Stimulated activated CD8-positive, alpha-beta memory T cell treated with anti-CD3 and anti-CD28 coated beads, Interleukin-4, amount 100 ng/mL, for 4 hours (primary cell): ENCODE results near the gene HNRNPL.
"Not testable (repeated sequence)": the region's sequence is repeated elsewhere in the genome, so short reads cannot be mapped to it uniquely, and the experiment has no call there.

ENCODE experiments used
- DNase-seq, 2 donors: peaks; one replicate each; pipeline ENCODE4 v3.0.0-alpha.2; 2020; ENCODE audit warnings: low read depth in 2 of 2, low spot score in 1 of 2

HNRNPL gene

DNA sequence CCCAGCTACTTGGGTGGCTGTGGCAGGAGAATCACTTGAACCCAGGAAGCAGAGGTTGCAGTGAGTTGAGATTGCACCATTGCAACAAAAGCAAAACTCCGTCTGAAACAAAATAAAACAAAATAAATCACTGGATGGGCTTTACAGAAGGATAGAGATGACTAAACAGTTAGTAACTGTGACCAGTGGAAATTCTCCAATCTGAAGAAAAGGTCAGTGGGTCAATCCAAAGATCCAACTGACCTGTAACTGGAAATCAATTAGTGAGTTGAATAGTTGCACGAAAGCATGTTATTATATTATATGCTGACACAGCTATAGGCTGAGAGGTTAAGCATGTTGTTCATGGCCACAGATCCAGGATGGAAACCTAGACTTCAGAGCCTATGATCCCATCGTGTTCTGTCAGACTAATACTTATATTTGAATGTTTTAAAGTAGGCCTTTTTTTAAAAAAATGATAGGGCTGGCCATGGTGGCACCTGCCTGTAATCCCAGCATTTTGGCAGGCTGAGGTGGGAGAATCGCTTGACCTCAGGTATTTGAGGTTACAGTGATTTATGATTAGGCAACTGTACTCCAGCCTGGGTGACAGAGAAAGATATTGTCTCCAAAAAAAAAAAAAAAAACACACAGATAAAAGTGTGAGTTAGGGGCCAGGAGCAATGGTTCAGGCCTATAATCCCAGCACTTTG is 19.6 kb downstream of the HNRNPL start:
- DNase-seq: no peak

DNA sequence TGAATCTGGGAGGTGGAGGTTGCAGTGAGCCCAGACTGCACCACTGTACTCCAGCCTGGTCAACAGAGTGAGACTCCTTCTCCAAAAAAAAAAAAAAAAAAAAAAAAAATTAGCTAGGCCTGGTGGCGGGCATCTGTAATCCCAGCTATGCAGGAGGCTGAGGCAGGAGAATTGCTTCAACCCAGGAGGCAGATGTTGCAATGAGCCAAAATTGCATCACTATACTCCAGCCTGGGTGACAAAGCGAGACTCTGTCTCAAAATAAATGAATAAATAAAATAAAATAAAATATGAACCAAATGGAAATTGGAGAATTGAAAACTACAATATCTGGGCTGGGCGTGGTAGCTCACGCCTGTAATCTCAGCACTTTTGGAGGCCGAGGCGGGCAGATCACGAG is 20.6 kb downstream of the HNRNPL start:
- DNase-seq: not testable (repeated sequence)

- no peak for DNase-seq
These were observed 22.8 kb downstream of the HNRNPL start for GRCh38 chr19:38826856-38827551.

- DNase-seq: not testable (repeated sequence)
These were observed 23.9 kb downstream of the HNRNPL start for GRCh38 chr19:38825936-38826335.

GRCh38 chr19:38821230-38821825 is 28.5 kb downstream of the HNRNPL start:
- not testable (repeated sequence) for DNase-seq

- DNase-seq: no peak
These were observed 30.4 kb downstream of the HNRNPL start for GRCh38 chr19:38819231-38819920.

GRCh38 chr19:38817081-38817480 is 32.7 kb downstream of the HNRNPL start:
- DNase-seq: no peak

- no peak for DNase-seq
These were observed 33.5 kb downstream of the HNRNPL start for GRCh38 chr19:38816131-38816750.

GRCh38 chr19:38815059-38816001 is 34.5 kb downstream of the HNRNPL start:
- DNase-seq: no peak

DNA sequence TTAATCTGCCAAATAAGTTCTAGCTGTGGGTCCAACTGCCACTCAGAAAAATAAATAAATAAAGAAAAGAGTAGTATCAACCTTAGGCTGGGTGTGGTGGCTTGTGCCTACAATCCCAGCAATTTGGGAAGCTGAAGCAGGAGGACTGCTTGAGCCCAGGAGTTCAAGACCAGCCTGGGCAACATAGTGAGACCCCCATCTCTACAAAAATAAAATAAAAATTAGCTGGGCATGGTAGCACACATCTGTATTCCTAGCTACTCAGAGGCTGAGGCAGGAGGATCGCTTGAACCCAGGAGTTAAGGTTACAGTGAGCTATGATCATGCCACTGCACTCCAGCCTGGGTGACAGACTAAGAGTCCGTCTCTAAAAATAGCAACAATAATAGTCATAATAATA is 35.9 kb downstream of the HNRNPL start:
- DNase-seq: not testable (repeated sequence)

DNA sequence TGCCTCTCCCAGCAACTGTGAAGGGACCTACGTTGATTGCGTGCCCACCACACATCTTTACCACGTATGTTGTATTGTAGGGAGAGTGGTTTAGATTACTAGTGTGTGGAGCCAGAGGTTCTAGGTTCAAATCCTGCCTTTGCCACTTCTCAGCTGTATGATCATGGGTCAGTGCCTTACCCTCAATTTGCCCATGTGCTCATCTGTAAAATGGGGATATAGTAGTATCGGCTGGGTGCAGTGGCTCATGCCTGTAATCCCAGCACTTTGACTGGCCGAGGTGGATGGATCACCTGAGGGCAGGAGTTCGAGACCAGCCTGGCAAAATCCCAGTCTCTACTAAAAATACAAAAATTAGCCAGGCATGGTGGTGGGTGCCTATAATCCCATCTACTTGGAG is 36.5 kb downstream of the HNRNPL start:
- no peak for DNase-seq

DNA sequence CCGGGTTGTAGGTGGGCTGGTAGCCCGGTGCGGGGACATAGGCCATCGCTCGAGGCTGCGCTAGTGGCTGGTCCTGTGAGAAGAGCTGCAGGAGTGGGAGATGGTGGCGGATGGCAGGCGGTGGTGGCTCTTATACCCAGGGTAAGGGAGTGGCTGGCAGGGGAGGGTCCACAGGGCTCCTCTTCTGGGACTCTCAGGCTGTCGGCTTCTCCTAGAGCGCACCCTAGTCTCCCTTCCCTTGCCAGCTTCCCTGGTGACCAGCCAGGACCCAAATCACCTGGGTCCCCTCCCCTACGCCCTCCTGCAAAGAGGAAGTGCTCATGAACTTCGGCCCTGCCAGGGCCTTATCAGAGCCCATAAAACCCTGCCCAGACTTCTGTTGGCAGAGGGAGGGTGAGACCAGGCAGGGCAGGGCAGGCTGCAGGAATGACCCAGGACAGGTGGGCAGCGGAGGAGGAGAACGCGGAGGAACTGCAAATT is 36.9 kb downstream of the HNRNPL start, which contains the start of gene LGALS4:
LGALS4 (minus strand) TSS at position 105 of the 480 bp plus-strand sequence; CDS start at position 46, 59 bp downstream.
- DNase-seq: no peak

DNA sequence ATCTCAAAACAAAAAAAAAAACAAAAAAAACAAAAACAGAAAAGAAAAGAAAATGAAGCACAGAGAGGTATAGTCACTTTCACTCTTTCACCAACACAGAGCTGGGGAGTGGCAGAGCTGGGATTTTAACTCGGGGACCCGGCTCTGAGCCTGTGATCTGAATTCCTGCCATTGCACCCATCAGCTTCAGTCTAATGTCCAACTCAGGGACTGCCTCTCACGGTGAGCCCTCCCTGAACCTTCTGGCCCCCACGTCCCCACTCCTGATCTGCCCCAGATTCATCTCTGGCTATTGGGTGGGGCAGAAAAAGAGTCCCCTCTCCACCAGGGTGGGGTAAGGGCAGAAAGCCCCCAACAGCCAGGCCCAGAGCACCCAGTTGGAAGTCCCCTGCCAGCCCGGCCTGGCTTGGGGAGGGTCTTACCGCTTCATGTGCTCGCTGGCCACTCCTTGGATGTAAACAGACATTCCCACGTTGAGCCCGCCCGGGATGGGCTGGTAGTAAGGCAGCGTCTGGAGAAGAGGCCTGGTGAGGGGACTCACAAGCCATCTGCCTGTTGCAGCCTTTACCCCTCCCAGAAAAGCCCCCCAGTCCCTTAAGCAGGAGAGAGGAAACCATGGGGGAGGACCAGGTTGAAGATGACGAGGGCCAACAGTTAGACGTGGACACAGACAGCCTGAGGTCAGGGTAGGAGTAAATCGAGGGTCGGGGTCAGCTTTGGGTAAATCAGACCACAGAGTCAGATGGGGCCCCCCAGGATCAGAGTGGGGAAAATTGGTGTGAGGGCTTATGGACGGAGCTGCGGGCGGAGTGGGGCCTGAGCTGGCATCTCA is 37.6 kb downstream of the HNRNPL start:
- no peak for DNase-seq

DNA sequence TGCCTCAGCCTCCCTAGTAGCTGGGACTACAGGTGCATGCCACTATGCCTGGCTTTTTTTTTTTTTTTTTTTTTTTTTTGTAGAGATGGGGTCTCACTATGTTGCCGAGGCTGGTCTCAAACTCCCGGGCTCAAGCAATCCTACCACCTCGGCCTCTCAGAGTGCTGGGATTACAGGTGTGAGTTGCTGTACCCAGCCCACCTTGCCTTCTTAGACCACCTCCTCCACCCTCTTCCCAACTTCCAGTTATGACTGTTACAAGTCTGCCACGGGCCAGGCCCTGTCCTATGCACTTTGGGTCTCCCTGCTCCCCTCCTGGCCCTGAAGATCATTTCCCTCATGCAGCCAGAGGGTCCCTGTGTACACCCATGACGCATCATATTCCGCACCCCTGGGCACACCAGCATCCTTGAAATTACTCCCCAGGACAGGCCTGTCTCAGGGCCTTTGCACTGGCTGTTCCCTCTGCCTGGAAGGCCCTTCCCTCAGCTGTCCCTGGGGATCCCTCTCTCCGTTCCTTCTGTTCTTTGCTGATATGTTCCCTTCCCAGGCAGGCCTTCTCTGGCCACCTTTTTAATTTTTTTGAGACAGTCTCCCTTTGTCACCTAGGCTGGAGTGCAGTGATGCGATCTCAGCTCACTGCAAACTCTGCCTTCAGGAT is 40.1 kb downstream of the HNRNPL start:
- DNase-seq: no peak

DNA sequence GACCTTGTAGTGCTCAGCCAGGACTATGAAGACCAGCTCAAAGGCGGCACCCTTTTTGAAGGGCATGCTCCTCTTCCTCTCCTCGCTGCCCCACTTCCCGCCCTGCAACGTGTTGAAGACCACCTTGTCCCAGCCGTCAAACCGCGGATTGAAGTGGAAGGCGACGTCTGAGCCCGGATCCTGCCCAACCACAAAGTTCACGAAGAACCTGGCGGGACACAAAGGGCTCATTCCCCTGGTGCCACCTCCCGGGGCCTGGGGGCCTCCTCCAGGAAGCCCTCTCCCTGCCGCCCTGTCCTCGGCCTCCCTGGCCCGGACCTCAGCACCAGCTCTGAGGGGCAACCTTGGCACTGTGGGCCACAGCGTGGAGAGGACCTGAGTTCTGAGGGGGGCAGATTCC is 41.0 kb downstream of the HNRNPL start:
- DNase-seq: no peak

GRCh38 chr19:38807374-38808098 is 42.2 kb downstream of the HNRNPL start:
- DNase-seq: not testable (repeated sequence)

DNA sequence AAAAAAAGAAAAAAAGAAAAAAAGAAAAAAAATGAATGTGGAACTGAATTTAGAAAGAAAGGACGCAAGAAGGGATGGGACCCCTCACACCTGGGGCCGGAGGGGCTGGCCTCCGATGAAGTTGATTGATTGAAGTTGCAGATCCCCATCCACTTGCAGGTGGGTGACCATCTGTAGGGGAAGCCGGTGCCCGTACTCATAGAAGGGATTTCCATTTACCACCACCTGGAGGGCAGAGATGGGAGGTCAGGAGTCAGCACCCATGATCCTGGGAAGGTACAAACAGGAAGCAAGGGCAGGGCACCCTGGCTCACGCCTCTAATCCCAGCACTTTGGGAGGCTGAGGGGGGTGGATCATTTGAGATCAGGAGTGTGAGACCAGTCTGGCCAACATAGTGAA is 43.4 kb downstream of the HNRNPL start:
- no peak for DNase-seq

DNA sequence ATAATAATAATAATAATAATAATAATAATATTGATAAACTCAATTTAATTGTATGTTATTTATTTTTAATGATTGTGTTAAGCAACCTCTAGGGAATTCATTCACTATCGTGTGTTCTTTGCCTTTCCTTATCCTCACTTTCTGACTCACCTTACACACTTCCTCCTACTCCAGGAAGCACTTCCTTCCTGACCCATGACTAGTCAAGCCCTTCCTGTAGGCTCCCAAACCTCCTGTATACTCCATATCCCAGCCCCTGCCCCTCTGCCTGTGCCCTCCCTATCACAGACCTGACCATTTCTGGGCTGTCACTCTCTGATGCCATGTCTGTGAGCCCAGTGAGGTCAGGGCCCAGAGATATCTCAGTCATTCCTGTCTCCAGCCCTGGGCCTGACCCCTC is 44.6 kb downstream of the HNRNPL start:
- DNase-seq: no peak
